Neural progenitor cell (in vitro differentiated cells): Measurements from ENCODE around the gene CC2D2A. TPM values are rescaled to one million over a fixed set of nuclear protein-coding genes. Genes with fewer than 3 reads are reported as not detected.

Source experiments
- DNase-seq: peaks from one replicate; pipeline ENCODE4 v3.0.0-alpha.2; 2016; ENCODE audit warnings: low spot score
- H2AFZ ChIP-seq: fragments of 200-600 bp; sonication (generic); replicated peaks from 2 replicates; pipeline ENCODE4 v1.6.1; 2016; ENCODE audit warnings: antibody characterized with exemption
- H3F3A ChIP-seq: fragments of 200-600 bp; sonication (generic); 2 replicates; pipeline ENCODE4 v1.6.1; 2016; ENCODE audit warnings: antibody characterized with exemption, low read depth
- H3K27ac ChIP-seq: fragments of 200-600 bp; sonication (generic); 2 replicates; pipeline ENCODE4 v1.5.1; 2016; ENCODE audit warnings: mild to moderate bottlenecking
- H3K27me3 ChIP-seq: fragments of 200-600 bp; sonication (generic); 2 replicates; pipeline ENCODE4 v1.6.1; 2016; ENCODE audit warnings: mild to moderate bottlenecking, moderate library complexity
- H3K36me3 ChIP-seq: fragments of 200-600 bp; sonication (generic); 2 replicates; pipeline ENCODE4 v1.5.1; 2016
- H3K4me1 ChIP-seq: fragments of 200-600 bp; sonication (generic); 2 replicates; pipeline ENCODE4 v1.6.1; 2016; ENCODE audit warnings: mixed run types
- H3K4me2 ChIP-seq: fragments of 200-600 bp; sonication (generic); 2 replicates; pipeline ENCODE4 v1.6.1; 2016
- H3K4me3 ChIP-seq: fragments of 200-600 bp; sonication (generic); 2 replicates; pipeline ENCODE4 v1.5.1; 2016
- H3K79me2 ChIP-seq: fragments of 200-600 bp; sonication (generic); 2 replicates; pipeline ENCODE4 v1.6.1; 2016; ENCODE audit warnings: low read depth
- H3K9ac ChIP-seq: fragments of 200-600 bp; sonication (generic); 2 replicates; pipeline ENCODE4 v1.6.1; 2016
- H3K9me3 ChIP-seq: fragments of 200-600 bp; sonication (generic); 2 replicates; pipeline ENCODE4 v1.5.1; 2016; ENCODE audit warnings: low read depth
- H4K20me1 ChIP-seq: fragments of 200-600 bp; sonication (generic); 2 replicates; pipeline ENCODE4 v1.6.1; 2016; ENCODE audit warnings: low read depth
- H3K27ac Mint-ChIP-seq: 3 replicates; pipeline ENCODE4 v1.8.0; 2021; ENCODE audit warnings: mixed read lengths
- H3K27me3 Mint-ChIP-seq: 2 replicates; pipeline ENCODE4 v1.8.0; 2022; ENCODE audit warnings: low read depth, mild to moderate bottlenecking, inconsistent platforms, moderate library complexity, mixed read lengths; ENCODE audit not compliant: insufficient read depth
- H3K36me3 Mint-ChIP-seq: 3 replicates; pipeline ENCODE4 v1.8.0; 2021; ENCODE audit warnings: mixed read lengths
- H3K4me1 Mint-ChIP-seq: 3 replicates; pipeline ENCODE4 v1.8.0; 2021; ENCODE audit warnings: mixed read lengths
- H3K4me3 Mint-ChIP-seq: 3 replicates; pipeline ENCODE4 v1.8.0; 2021; ENCODE audit warnings: mild to moderate bottlenecking, moderate library complexity, mixed read lengths
- H3K9me3 Mint-ChIP-seq: 3 replicates; pipeline ENCODE4 v1.8.0; 2020; ENCODE audit warnings: mixed read lengths
- EZH2 ChIP-seq: fragments of 200-600 bp; sonication (generic); IDR thresholded peaks from 2 replicates; pipeline ENCODE4 v1.6.1; 2017; ENCODE audit warnings: antibody characterized with exemption, mild to moderate bottlenecking, moderate library complexity
- EZH2phosphoT487 ChIP-seq: fragments of 200-600 bp; sonication (generic); IDR thresholded peaks from 2 replicates; pipeline ENCODE4 v1.6.1; 2017; ENCODE audit warnings: antibody characterized with exemption
- total RNA-seq: library from RNA; depleted of rRNA; stranded (reverse); fragments of >200 nt; gene quantifications from 2 replicates; pipeline ENCODE4 v1.2.3, GENCODE V29; 2015; ENCODE audit warnings: low replicate concordance
- TF ChIP-seq, protein P1 (sequence below): fragments of 200-600 bp; sonication (generic); IDR thresholded peaks from 2 replicates; pipeline ENCODE4 v1.5.1; 2017; ENCODE audit warnings: antibody characterized with exemption, mild to moderate bottlenecking

Gene CC2D2A
- total RNA-seq, 1 donor from 2014 or later: 40.0 TPM

DNA sequence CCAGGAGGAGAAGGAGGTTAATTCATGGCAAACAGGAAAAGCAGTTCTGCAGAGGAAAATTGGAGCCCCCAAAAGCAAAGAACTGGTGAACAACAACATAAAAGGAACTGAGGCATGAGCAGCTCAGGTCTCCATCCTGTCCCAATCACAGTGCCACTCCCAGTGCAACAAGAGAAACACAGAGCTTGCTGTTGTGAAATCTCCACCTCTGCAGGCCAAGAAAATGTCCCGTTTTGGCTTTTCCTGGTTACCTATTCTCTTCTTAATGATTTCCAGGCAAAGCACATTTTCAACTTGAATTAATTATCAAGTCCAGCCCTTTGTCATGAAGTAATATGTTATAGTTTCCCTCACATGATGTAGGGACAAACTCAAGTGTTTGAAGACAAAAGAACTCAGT, 41.1 kb upstream of the CC2D2A start:
- Histone ChIP-seq H2AFZ (no peak overlapping the region), H3K27ac (no peak overlapping the region), H3K9me3 (no peaks in the 10 kb centered on the region), H3F3A (no peaks in the 10 kb centered on the region), H3K9ac (no peak overlapping the region), H4K20me1 (no peaks in the 10 kb centered on the region), H3K4me1 (no peaks in the 10 kb centered on the region), H3K4me3 (no peak overlapping the region), H3K36me3 (no peaks in the 10 kb centered on the region), H3K27me3 (no peaks in the 10 kb centered on the region), H3K79me2 (no peaks in the 10 kb centered on the region), H3K4me2 (no peak overlapping the region)
- H3K36me3 Mint-ChIP-seq: no peaks in the 10 kb centered on the region
- no peak for DNase-seq
- TF ChIP-seq, protein P1, sequence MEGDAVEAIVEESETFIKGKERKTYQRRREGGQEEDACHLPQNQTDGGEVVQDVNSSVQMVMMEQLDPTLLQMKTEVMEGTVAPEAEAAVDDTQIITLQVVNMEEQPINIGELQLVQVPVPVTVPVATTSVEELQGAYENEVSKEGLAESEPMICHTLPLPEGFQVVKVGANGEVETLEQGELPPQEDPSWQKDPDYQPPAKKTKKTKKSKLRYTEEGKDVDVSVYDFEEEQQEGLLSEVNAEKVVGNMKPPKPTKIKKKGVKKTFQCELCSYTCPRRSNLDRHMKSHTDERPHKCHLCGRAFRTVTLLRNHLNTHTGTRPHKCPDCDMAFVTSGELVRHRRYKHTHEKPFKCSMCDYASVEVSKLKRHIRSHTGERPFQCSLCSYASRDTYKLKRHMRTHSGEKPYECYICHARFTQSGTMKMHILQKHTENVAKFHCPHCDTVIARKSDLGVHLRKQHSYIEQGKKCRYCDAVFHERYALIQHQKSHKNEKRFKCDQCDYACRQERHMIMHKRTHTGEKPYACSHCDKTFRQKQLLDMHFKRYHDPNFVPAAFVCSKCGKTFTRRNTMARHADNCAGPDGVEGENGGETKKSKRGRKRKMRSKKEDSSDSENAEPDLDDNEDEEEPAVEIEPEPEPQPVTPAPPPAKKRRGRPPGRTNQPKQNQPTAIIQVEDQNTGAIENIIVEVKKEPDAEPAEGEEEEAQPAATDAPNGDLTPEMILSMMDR: no peak
- H3K27ac Mint-ChIP-seq: no peak overlapping the region
- no peaks in the 10 kb centered on the region for H3K4me1 Mint-ChIP-seq
- H3K4me3 Mint-ChIP-seq: no peak overlapping the region
- no peaks in the 10 kb centered on the region for H3K9me3 Mint-ChIP-seq
- H3K27me3 Mint-ChIP-seq: no peaks in the 10 kb centered on the region

DNA sequence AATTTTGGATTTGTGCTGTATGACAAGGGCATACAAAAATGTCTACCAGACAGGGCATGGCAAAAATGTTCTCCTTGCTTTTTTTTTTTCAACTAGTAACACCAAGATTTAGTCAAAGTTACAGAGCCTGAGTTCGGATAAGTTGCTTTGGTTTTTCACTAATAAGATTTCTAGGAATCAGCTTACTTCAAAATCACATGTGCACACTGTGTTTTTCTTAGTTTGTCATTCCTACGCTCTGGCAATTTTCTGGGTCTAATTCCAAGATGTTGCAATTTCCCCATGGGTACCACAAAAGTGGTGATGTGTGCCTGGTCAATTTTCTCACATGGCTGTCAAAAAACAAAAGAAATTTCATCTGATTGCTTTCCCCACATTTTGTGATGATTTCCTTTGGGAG, 35.6 kb upstream of the CC2D2A start:
- TF ChIP-seq EZH2phosphoT487 (no peak), EZH2 (no peak)
- TF ChIP-seq, protein P1: no peak
- no peaks in the 10 kb centered on the region for H3K9me3 ChIP-seq
- no peaks in the 10 kb centered on the region for H3K9me3 Mint-ChIP-seq

DNA sequence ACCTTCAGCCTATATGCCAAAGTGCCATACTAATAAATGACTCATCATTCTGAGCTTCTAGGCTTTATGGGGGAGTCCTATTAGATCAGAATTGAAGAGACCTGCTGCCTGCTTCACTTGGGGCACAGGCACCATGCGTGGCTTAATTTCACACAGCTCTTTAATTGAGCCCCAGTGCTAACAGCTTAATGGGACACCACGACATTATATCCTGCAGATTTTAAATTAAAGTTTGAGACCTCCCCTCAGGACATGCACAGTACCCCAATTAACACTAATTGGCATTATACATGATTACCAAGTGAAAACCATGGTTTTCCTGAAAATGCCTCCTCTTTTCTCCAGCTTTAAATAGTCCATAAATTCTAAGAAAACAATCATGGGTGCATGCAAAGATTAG, 35.0 kb upstream of the CC2D2A start:
- H3K27ac Mint-ChIP-seq: no peak overlapping the region
- H3K27ac ChIP-seq: no peak overlapping the region
- H3K4me2 ChIP-seq: no peak overlapping the region
- H3K9me3 ChIP-seq: no peaks in the 10 kb centered on the region
- H3K79me2 ChIP-seq: no peaks in the 10 kb centered on the region
- no peaks in the 10 kb centered on the region for H3K36me3 Mint-ChIP-seq
- no peaks in the 10 kb centered on the region for H3K9me3 Mint-ChIP-seq
- no peaks in the 10 kb centered on the region for H4K20me1 ChIP-seq
- TF ChIP-seq, protein P1: no peak
- TF ChIP-seq EZH2phosphoT487 (no peak), EZH2 (no peak)
- H3K4me1 ChIP-seq: no peaks in the 10 kb centered on the region
- no peak overlapping the region for H3K4me3 Mint-ChIP-seq
- no peak overlapping the region for H3K9ac ChIP-seq
- no peak for DNase-seq
- no peaks in the 10 kb centered on the region for H3K27me3 ChIP-seq
- H3K4me3 ChIP-seq: no peak overlapping the region
- peaks cover 2% of the 10 kb centered on the region for H3K27me3 Mint-ChIP-seq
- no peaks in the 10 kb centered on the region for H3K4me1 Mint-ChIP-seq
- no peaks in the 10 kb centered on the region for H3K36me3 ChIP-seq
- H2AFZ ChIP-seq: no peak overlapping the region
- no peaks in the 10 kb centered on the region for H3F3A ChIP-seq

More for the DNA sequence above, 35.6 kb upstream of the CC2D2A start:
- Histone ChIP-seq H3K4me1 (no peaks in the 10 kb centered on the region), H3K27ac (no peak overlapping the region), H3K9ac (no peak overlapping the region), H3K4me2 (no peak overlapping the region), H3K79me2 (no peaks in the 10 kb centered on the region), H3K4me3 (no peak overlapping the region), H4K20me1 (no peaks in the 10 kb centered on the region), H3K36me3 (no peaks in the 10 kb centered on the region), H3K27me3 (no peaks in the 10 kb centered on the region), H3F3A (no peaks in the 10 kb centered on the region), H2AFZ (no peak overlapping the region)
- Mint-ChIP-seq H3K36me3 (no peaks in the 10 kb centered on the region), H3K4me3 (no peak overlapping the region), H3K27ac (no peak overlapping the region), H3K4me1 (no peaks in the 10 kb centered on the region), H3K27me3 (peaks cover 2% of the 10 kb centered on the region)
- DNase-seq: no peak

DNA sequence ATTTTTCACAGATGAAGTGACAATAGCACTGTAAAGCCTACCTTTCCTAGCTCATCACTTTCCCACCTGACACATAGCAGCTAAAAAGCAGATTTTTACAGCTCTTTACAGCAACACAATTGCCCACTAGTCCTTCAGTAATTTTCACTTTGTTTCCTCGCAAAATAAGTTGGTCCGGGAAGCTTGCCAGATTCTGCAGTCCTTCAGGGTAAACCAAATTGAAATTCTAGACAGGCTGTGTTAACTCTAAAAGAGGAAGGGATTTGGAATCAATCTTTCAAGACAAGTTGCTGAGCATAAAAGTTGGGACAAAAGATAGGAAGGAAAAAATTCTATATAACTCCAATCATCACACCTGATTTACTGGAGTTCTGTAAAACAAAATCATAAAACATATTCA, 33.2 kb upstream of the CC2D2A start:
- Histone ChIP-seq H3K27ac (no peak overlapping the region), H3K36me3 (no peaks in the 10 kb centered on the region), H2AFZ (no peak overlapping the region), H4K20me1 (no peaks in the 10 kb centered on the region), H3K79me2 (no peaks in the 10 kb centered on the region), H3K9ac (no peak overlapping the region), H3F3A (no peaks in the 10 kb centered on the region), H3K4me2 (no peak overlapping the region), H3K9me3 (no peaks in the 10 kb centered on the region), H3K27me3 (no peaks in the 10 kb centered on the region), H3K4me3 (no peak overlapping the region), H3K4me1 (no peaks in the 10 kb centered on the region)
- Mint-ChIP-seq H3K27ac (no peak overlapping the region), H3K4me3 (no peak overlapping the region), H3K4me1 (no peaks in the 10 kb centered on the region), H3K9me3 (no peaks in the 10 kb centered on the region), H3K27me3 (peaks cover 2% of the 10 kb centered on the region), H3K36me3 (no peaks in the 10 kb centered on the region)
- no peak for DNase-seq
- TF ChIP-seq EZH2phosphoT487 (no peak), EZH2 (no peak)
- TF ChIP-seq, protein P1: no peak
